Thyroid gland (tissue), 4 donors: ENCODE results near the gene STON1.

Source experiments
- CTCF ChIP-seq, 6 experiments: fragments of 200-600 bp in 3 of 6; fragments of 450-650 bp in 3 of 6; sonication (generic) in 3 of 6; IDR thresholded peaks; one replicate each; pipeline ENCODE4 v1.5.1; 2016 to 2019; ENCODE audit warnings: antibody characterized with exemption in 6 of 6, mild to moderate bottlenecking in 2 of 6, inconsistent platforms in 1 of 6, moderate library complexity in 1 of 6
- POLR2A ChIP-seq, 2 donors: fragments of 450-650 bp; IDR thresholded peaks; one replicate each; pipeline ENCODE4 v1.6.1; 2017; ENCODE audit warnings: antibody characterized with exemption in 2 of 2, mild to moderate bottlenecking in 2 of 2, moderate library complexity in 1 of 2

DNA sequence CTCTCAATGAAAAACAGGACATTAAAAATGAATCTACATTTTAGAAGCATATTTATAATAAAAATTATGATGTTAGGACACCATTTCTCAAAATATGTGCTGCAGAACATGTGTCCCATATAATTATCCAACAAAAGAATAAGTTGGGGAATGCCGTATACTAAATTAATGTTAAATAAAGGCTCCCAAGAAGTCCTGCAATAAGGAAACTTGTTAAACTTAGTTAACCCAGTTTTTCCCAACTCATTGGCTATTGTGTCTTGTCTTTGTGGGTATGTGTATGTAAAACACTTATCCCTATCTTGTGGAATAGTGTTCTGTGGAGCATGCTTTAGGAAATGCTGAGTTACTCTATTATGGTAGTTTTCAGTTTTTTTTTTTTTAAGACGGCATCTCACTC is 62.1 kb downstream of the STON1 start:
- no peak for TF ChIP-seq POLR2A (IDR thresholded peaks at IDR 0.05)
- no peak for TF ChIP-seq CTCF (IDR thresholded peaks at IDR 0.05)
